Superior temporal gyrus (tissue), 1 donor: ENCODE measurements around the gene TEK.

ENCODE experiments used
- DNase-seq: peaks from one replicate; pipeline ENCODE4 v3.0.0-alpha.2; 2016; ENCODE audit errors: extremely low spot score

Gene TEK

GRCh38 chr9:27179245-27179865, 70.3 kb downstream of the TEK start:
- DNase-seq, result no peak

- no peak for DNase-seq
Observed at GRCh38 chr9:27181381-27181780, 72.4 kb downstream of the TEK start.

GRCh38 chr9:27182421-27182820, 73.4 kb downstream of the TEK start:
- no peak for DNase-seq

- no peak for DNase-seq
Observed at GRCh38 chr9:27183131-27183530, 74.1 kb downstream of the TEK start.

- no peak for DNase-seq
Observed at GRCh38 chr9:27183701-27184100, 74.7 kb downstream of the TEK start.

- DNase-seq, result peak; percentile 24
Observed at GRCh38 chr9:27184556-27185351, 75.7 kb downstream of the TEK start.

- no peak for DNase-seq
Observed at GRCh38 chr9:27188426-27188825, 79.4 kb downstream of the TEK start.

GRCh38 chr9:27189426-27189825, 80.4 kb downstream of the TEK start:
- no peak for DNase-seq

GRCh38 chr9:27192291-27192960, 83.4 kb downstream of the TEK start:
- DNase-seq, result no peak

- DNase-seq, result no peak
Observed at GRCh38 chr9:27193886-27194285, 84.9 kb downstream of the TEK start.

GRCh38 chr9:27194401-27195091, 85.5 kb downstream of the TEK start:
- DNase-seq, result peak; percentile 53

- no peak for DNase-seq
Observed at GRCh38 chr9:27195191-27195590, 86.2 kb downstream of the TEK start.

- no peak for DNase-seq
Observed at GRCh38 chr9:27196383-27196782, 87.4 kb downstream of the TEK start.

- DNase-seq, result no peak
Observed at GRCh38 chr9:27198190-27198589, 89.2 kb downstream of the TEK start.

- DNase-seq, result no peak
Observed at GRCh38 chr9:27202056-27202455, 93.0 kb downstream of the TEK start.

- DNase-seq, result no peak
Observed at GRCh38 chr9:27203783-27204182, 94.8 kb downstream of the TEK start.

- no peak for DNase-seq
Observed at GRCh38 chr9:27204578-27204977, 95.6 kb downstream of the TEK start.

GRCh38 chr9:27205198-27205597, 96.2 kb downstream of the TEK start:
- no peak for DNase-seq

GRCh38 chr9:27206041-27206440, 97.0 kb downstream of the TEK start:
- DNase-seq, result no peak

GRCh38 chr9:27209034-27209433, 100.0 kb downstream of the TEK start:
- no peak for DNase-seq

- DNase-seq, result no peak
Observed at GRCh38 chr9:27210588-27210987, 101.6 kb downstream of the TEK start.

- no peak for DNase-seq
Observed at GRCh38 chr9:27212191-27212590, 103.2 kb downstream of the TEK start.
